ENCODE measurements around the gene RNF152.

DNA sequence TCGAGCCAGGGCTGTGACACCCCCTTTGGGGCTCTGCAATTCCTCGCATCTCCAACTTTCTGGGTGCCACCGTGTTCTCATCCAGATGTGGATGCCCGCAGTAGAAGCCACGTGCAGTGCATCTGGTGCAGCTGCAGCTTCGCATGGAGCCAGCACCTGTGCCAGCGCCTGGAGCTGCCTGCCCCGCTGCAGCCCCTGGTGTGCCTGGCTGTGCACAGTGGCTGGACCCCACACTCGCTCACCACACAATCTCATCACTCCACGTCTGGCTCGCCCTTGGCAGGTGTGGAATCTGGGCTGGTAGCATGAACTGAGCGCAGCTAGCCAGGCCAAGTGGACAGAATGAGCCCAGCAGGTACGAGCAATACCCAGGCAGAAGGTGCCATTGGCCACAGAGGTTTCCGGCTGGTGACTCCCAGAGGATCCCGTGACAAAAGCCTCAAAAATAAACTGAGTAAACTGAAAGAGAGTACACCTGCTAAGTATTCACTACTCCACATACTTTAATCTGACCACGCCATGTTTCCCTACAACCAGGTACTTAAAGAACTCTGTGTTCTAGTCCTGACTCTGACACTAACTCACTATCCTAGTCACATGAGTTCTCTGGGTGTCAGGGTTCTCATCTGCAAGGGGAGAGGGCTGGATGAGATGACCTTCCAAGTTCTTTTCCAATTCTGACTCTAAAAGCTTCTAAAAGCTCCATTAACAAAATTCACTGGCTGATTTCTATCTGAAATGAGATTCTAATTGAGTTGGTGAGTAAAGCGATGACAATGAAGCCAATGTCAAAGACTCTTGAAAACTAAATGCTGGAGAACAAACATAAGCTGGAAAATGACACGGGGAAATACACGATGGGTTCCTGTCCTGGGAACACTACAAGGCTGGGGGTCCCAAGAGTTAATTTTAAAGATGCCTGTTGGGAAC lies 37.1 kb downstream of the RNF152 start:
- TF ChIP-seq CTCF (conservative IDR thresholded peaks at IDR 0.05; ENCODE audit: low read depth, low read length) (no peak), EZH2 (IDR thresholded peaks at IDR 0.05; ENCODE audit: borderline replicate concordance, low read depth, low read length, poor library complexity, severe bottlenecking) (no peak)
